GM19328 (cell line): ENCODE results near the gene MED4.

Experiments
- ATAC-seq: cut with Tn5 transposase; IDR thresholded peaks from one replicate; pipeline ENCODE4 v1.9.1; 2021; ENCODE audit warnings: mild to moderate bottlenecking, moderate library complexity; ENCODE audit not compliant: unreplicated experiment

The MED4 gene, protein sequence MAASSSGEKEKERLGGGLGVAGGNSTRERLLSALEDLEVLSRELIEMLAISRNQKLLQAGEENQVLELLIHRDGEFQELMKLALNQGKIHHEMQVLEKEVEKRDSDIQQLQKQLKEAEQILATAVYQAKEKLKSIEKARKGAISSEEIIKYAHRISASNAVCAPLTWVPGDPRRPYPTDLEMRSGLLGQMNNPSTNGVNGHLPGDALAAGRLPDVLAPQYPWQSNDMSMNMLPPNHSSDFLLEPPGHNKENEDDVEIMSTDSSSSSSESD

DNA sequence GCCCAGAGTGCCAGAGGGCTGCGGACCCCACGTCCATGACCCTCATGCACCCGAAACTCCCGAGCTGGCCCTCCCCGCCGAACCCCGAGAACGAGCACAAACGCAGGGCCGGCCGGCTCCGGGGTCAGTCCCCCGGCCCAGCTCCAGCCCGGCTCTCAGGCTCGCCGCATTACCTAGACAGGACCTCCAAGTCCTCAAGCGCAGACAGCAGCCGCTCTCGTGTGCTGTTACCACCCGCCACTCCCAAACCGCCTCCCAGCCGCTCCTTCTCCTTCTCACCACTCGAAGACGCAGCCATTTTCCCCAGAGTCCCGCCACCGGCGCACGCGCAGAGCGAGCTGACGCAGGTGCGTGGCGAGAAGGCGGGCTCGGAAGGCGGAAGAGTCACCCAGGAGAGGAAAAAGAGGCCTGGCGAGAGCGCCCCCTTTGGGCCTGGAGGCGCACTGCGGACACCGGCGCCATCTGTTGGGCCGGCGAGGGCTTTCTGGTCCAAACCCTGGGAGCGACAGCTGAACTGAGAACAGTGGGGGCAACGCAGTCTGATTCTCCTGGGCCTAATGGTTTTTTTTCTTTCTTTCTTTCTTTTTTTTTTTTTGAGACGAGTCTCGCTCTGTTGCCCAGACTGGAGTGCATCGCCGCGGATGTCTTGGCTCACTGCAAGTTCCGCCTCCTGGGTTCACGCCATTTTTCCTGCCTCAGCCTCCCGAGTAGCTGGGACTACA, at the start of gene MED4:
TSS of gene MED4 (minus strand) at position 324 of the 722 bp plus-strand sequence. CDS start at position 298, 26 bp downstream.
- ATAC-seq = peak; percentile 90

DNA sequence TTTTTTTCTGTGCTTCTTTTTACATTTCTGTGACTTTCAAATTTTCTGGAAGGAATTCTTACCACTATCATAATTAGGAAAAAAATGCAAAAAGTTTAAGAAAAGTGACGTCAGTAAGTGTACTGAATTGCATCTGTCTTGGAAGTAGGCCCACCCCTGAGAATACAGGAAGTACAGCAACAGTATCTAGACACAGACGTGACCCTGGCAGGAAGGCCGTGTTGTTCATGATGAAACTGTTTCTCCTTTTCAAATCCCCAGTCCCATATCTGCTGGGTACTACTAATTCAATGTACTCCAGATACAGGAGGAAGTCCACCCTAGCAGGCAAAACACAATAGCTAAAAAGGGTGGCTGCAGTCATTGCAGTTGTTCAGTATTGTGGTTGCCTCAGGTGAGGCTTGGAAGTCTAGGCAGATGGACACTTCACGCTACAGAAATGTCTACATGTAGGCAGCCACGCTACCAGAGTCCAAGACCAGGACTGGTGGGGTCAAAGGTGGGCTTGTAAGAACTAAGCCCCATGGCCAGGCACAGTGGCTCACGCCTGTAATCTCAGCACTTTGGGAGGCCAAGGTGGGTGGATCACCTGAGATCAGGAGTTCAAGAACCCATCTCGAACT, 49.6 kb upstream of the MED4 start:
- no peak for ATAC-seq

DNA sequence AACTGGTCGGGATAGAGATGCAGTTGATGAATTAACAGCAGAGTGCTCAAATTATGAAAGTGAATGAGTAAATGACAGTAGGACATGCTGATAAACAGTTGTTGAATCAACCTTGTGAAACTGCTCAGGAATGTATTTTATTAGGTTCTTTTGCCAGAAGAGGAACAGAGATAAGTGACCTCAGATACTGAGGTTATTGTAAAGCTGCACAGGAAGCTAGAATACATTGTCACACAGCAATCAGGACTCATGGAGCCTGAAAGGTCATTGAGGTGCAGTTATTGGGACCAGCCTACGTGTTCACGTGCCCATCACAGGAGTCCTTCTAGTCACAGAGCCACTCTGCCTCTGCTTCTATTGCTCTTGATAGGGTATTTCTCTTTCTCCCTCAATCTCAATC, 47.5 kb upstream of the MED4 start:
- no peak for ATAC-seq

DNA sequence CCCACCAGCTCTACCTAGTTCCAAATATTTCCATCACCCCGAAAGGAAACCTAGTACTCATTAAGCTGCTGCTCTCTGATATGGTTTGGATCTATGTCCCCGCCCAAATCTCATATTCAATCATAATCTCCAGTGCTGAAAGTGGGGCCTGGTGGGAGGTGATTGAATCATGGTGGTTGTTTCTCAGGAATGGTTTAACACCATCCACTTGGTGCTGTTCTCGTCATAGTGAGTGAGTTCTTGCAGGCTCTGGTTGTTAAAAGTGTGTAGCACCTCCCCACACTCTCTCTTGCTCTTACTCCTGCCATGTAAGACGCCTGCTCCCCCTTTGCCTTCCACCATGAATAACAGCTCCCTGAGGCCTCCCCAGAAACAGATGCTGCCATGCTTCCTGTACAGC, 43.4 kb upstream of the MED4 start:
- ATAC-seq = no peak

DNA sequence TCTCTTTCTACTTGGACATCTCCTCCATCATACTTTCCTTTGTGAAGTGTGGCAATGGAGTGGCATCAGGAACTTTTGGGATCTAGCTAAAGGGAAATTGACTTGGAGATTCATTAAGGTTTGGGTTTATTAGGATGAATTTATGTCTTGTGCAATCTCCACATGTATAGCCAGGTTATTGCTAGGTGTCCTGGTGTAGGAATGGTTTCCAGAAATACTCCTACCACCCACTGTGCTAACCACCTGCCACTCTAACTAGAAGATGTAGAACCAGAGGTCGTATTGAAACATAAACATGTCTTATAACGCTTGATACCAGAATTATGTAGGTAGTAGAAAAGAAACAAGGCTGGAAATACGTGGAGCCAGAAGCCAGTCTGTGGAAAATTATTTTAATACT, 38.1 kb upstream of the MED4 start:
- ATAC-seq = no peak

DNA sequence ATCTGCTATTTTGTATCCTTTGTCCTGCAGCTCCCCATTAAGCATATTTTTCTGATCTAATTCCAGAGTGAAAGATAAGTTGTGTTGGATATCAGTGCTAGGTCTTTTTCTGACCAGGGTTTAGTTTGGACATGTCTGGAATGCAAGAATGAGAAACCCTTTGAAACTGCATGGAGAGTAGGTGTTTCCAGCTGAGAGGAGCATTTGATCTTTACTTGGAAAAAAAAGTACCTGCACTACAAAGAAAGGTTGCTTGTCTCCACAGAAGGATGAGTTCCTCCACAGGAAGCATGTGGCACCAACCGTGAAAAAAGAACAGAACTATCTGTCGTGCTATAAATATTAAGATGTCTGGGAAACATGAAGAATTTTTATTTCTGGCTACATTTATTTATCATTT, 36.6 kb upstream of the MED4 start:
- no peak for ATAC-seq

DNA sequence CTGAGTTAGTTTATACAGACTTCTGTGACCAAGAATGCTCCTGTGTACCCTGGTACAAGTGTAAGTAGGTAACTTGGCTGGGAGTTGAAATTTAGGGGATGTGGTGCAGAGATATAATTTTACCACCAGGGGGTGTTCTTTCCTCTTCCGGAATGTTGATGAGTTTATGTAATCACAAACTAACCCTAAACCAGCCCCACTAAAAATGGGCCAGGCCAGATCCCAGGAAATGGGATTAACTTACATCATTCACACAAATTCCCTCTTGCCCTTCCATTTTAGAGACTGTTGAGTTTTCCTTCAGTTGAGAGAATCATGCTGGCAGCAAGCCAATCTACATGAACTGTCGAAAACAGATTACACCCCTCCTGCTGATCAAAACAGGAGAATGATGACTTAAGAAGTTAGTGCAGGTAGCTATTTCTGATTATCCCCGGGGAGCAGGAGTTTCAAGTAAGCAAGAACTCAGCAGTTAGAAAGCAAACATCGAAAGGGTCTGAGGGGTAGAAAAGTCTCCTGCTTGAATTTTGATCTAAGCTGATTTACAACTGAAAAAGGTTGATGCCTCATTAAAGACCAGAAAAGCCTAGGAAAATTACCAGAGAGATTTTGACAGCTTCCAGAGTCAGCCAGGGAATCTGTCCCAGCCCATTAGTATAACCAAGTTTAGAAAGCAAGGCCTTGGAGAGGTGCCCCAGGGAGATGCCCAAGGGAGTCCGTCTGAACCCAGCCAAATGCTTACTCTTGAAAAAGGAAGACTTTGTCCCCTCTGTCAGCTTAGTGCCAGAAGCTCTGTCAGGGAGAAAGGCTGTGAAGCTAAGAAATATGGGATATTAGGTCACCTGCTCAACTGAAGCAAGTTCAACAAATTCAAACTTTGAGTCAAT, 32.3 kb upstream of the MED4 start:
- no peak for ATAC-seq

DNA sequence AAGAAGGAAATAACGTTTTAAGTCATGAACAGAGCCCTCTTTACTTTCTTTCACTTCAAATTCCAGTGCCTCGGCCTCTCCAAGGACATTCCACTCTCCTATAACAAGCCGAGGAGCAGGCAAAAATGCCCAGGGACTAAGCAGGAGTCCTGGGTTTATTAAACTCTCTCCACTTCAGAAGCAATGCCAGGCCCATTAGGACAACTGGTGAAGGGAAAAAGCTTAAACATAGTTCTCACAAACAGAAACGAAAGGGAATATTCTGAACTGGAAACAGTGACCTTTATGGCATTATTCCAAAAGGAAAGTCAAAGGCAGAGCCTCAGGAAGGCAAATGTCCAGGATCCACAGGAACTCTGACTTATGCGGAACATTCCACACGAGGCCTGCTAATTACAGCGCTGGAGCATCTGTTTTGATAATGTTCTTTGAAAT, 30.9 kb upstream of the MED4 start:
- ATAC-seq = no peak

DNA sequence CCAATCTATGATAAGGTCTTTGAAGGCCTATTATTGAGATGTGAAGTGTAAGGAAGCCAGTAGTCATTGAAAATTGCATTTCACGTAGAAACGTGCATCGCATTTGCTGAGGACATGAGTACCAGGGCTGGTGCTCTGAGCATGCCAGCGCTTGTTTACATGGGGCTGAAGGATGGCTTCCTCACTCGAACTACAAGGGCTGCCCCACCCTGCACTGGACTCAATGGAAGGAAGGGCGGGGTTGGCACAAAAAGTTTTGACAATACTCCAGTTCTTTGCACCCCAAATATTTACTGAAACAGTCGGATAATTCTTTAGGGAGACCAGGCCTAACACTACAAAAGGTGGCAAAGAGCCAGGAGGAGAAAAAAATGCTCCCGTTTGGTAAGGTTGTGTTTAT, 28.9 kb upstream of the MED4 start:
- ATAC-seq = no peak

DNA sequence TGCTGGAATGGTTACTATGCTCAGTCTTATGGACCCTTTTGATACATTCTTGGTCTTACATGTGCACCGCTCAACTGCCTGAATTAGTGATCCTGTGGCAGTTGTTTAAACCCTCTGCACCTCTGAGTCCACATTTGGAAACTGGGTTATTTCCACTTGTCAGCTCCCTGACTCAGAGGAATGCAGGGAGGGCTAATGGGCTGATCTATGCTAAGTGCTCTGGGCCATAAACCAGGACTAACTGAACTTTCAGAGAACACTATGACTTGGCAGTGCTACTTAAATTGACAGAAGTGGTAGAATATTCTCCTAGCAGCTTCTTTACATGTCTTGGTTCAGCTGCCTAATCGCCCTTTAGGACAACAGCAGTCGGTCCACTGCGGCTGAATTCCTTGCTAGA, 26.8 kb upstream of the MED4 start:
- ATAC-seq = no peak

DNA sequence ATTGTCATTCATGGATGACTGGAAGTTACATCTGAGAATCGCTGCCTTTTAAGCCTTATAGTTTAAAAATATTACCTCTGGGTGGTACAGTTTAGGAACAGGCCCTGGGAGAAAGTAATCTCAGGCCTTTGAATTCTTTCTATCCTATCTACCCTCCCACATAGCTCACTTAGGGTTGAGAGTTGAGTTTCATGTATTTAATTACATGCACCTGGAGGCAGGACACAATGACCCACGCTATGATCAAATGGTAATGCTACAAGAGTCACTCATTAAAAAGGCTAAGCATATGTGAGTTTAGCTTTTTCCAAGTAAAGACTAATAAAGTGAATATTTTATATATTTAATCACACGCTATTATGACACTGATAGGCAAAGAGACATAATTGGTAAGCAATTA, 25.3 kb upstream of the MED4 start:
- no peak for ATAC-seq

DNA sequence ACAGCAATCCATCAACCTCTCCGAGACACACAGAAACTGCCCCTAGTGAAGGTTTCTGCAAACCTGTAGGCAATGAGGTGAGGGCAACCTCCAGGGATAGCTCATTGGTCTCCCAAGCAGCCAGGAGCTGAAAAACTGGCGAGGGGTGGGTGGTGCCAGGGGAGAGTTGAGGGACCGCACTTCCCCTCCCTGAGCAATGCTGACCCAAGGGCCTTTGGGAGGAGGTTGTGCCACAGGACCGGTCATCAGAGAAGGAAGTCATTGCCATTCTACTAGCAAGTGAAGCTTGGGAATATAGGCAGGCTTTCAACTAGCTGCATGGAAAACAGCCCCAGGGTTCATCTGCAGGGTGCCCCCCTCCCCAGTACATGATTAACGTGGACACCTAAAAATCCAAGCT, 23.1 kb upstream of the MED4 start:
- no peak for ATAC-seq

DNA sequence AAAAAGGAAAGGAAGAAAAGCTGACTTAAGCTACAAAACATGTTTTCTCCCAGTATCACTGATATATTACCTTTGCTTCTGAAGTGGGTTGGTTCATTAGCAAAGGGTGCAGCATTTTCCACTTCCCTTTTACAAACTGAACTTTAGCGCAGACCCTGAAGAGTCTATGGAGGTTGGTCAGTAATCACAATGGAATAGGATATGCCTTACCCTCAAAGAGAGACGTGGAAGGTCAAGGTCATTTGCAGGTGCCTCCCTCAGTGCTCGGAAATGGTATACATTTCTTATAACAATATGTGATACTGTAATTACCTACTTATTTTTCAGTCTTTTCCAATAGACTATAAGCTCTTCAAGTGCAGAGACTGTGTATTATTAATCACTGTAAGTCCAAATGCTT, 21.9 kb upstream of the MED4 start:
- no peak for ATAC-seq

DNA sequence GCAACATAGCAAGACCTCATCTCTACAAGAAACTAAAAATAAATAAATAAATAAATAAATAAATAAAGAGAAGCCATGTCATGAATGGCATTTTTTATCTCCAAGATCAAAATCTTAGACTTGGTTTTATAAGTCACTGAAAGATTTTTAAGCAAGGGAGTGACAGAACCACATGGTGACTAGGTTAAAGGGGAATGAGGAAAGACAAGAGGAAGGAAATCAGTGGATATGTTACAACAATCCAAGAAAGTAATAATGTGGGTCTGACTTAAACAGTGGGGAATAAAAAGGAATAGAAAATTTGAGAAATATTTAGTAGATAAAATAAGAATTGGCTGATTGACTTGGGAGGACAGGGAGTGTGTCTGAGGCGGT, 18.8 kb upstream of the MED4 start:
- ATAC-seq = no peak

DNA sequence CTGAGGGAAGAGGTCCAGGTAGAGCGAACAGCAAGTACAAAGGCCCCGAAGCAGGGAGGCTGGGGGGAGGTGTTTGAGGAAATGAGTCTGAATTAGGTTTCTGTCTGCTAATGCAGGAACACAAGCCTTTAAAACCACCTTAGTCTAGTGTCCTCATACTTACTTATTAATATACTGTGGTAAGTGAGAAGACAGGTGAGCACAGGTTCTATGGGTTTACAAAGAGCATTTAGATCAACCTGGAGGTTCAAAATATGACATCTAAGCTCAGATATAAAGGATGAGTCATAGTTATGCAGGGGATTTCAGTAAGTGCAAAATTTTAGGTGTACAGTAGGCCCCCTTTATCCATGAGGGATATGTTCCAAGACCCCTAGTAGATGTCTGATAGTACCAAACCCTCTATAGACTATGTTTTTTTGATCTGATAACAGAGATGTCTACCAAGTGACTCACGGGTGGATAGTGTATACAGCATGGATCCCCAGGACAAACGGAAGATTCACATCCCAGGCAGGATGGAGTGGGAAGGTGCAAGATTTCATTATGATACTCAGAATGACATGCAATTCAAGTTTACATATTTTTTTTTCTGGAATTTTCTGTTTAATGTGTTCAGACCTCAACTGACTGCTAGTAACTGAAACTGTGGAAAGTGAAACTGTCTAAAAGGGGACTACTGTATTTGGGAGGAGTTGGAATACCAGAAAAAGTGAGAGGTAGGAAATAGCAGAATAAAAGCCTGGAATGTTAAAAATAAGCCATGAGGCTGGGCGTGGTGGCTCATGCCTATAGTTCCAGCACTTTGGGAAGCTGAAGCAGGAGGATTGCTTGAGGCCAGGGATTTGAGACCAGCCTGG, 18.2 kb upstream of the MED4 start:
- no peak for ATAC-seq

DNA sequence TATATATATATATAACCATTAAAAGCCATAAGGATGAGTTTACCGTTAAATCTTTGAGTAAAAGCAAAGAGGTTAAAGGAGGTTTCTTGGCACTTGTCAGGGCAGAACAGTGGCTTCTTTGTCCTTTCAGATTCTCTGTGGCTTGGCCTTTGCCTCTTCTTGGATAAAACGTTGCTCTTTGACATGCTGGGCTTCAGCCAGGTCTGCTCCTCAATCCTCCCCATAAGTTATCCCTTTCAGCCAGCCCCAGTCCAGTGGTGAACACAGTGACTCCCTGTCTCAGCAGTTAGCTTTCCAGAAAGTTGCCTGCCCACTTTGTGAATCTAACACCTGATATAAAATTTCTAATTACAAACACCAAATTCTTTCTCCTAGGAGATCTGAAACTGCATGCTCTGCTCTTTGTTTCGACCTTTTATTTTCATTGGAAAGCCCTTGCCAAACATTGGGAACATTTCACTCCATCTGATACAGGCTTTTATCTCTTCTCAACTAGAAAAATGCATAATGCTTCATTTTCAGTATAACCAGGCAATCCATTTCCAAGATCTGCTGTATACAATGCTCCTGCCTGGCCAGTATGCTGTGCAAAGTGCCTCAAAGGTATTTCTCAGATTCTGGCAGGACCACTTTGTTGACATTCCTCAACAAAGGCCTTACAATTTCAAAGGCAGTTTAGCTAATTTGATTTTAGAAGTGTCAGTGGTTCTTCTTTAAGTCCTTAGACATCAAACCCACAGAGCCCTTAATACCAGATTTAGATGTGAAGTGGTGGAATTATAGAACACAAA, 16.2 kb upstream of the MED4 start:
- ATAC-seq = no peak

DNA sequence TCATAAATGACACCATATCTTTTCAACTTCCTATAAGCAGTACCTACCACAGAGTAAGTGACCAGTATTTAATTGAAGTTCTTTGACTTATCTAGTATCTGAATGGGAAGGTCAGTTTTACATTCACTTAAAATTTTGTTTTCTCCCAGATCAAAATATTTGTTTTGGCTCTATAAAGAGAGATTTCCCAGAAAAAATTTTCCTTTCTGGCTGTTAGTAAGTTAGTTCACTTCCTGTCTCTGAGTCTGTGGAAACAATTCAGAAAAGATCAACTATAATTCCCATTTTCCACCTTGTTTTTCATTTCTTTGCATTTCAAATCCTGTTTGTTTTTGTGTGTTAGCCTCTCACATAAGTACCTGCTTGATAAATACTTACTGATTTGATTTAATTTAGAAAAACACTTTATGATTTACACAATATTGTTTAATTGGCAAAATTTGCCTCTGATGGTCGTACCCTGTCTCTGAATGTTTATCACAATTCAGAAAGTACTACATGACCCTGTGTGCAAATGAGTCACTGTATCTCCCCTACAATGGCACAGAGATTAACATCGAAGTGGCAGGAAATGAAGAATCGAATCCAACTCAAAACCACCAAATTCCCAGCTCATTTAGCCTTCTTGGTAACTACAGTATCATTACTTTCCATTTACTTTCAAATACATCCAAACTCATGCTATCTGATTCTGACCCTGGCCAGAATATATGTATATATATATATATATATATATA, 15.4 kb upstream of the MED4 start:
- no peak for ATAC-seq

DNA sequence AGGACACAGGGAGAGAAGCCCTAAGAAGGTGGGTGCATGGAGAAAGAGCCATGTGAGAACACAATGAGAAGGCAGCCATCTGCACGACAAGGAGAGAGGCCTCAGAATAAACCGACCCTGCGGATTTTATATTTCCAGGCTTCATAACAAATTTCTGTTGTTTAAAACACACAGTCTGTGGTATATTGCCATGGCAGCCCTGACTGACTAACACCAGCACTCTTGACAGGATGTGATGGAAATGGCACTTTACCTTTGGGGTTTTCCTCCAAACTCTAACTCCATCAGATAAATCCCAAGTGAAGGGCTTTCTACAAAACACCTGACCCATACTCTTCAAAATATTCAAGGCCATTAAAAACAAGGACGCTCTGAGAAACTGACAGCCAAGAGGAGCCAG, 13.2 kb upstream of the MED4 start:
- ATAC-seq = no peak

DNA sequence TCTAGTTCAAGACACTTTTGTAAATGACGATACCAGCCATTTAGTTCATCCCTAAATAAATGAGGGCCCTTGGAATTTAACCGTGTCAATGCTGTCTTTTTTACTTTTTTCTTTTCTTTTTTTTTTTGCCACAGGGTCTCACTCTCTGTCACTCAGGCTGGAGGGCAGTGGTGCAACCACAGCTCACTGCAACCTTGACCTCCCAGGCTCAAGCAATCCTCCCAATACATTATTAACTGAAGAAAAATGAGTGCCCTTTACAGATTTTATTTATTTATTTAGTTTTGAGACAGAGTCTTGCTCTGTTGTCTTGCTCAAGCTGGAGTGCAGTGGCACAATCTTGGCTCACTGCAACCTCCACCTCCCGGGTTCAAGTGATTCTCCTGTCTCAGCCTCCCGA, 2.9 kb upstream of the MED4 start:
- ATAC-seq = no peak
